GM12878 (cell line): ENCODE results near the gene SLC1A2. TPM values are rescaled to one million over a fixed set of nuclear protein-coding genes. Genes with fewer than 3 reads are reported as not detected.

Experiments used
- ATAC-seq: fragments of 200-7000 bp; cut with Tn5 transposase; 3 replicates; pipeline ENCODE4 v1.9.1; 2020; ENCODE audit warnings: mild to moderate bottlenecking, moderate library complexity
- BruUV-seq: library from RNA; stranded (reverse); fragments of 400-500 nt; replicated peaks from 2 replicates; lab custom pipeline; 2021; lab: Mats Ljungman, UMichigan
- CTCF ChIA-PET: fragments of 300-600 bp; sonication (Branson Sonifier 250); formaldehyde crosslinking; extraction: SDS; loops from one replicate; lab custom pipeline; 2021; ENCODE audit warnings: inconsistent platforms; lab: Yijun Ruan, JAX
- POLR2A ChIA-PET: fragments of 350-600 bp; formaldehyde crosslinking; extraction: SDS; loops from one replicate; lab custom pipeline; 2021; ENCODE audit warnings: inconsistent platforms; lab: Charles Lee
- RAD21 ChIA-PET: fragments of 300-600 bp; sonication (Branson Sonifier 250); formaldehyde crosslinking; loops from one replicate; lab custom pipeline; 2023; ENCODE audit warnings: antibody characterized with exemption; ENCODE audit not compliant: unreplicated experiment; lab: Charles Lee
- SMC1A ChIA-PET: fragments of 300-600 bp; sonication (Branson Sonifier 250); formaldehyde crosslinking; loops from one replicate; lab custom pipeline; 2023; ENCODE audit not compliant: unreplicated experiment, uncharacterized antibody; lab: Charles Lee
- DNase-seq: peaks from one replicate; pipeline ENCODE4 v3.0.0-alpha.2; 2011; ENCODE audit warnings: low read depth, low spot score
- FAIRE-seq: peaks from 3 replicates; lab custom pipeline; 2011; peaks lifted over from hg19 to GRCh38; lab: Jason Lieb, UNC
- H2AFZ ChIP-seq: 2 replicates; pipeline ENCODE4 v1.6.0; 2011; ENCODE audit warnings: low read depth, low read length, control low read depth; ENCODE audit not compliant: control insufficient read depth
- H3K27ac ChIP-seq: 2 replicates; pipeline ENCODE4 v1.5.1; 2011; ENCODE audit warnings: control low read depth; ENCODE audit not compliant: control insufficient read depth, insufficient read depth
- H3K27me3 ChIP-seq, 2 experiments: replicated peaks in 1 of 2; 2 replicates each; pipeline versions ENCODE4 v1.6.0 to v1.6.1; 2011; ENCODE audit warnings: low read length in 1 of 2; ENCODE audit not compliant: control insufficient read depth in 2 of 2, insufficient read depth in 2 of 2
- H3K36me3 ChIP-seq, 2 experiments: 2 replicates each; pipeline ENCODE4 v1.5.1; 2011; ENCODE audit warnings: low read length in 1 of 2; ENCODE audit not compliant: control insufficient read depth in 2 of 2, insufficient read depth in 2 of 2
- H3K4me1 ChIP-seq: 2 replicates; pipeline ENCODE4 v1.6.1; 2011; ENCODE audit warnings: mild to moderate bottlenecking, low read length, moderate library complexity, mixed read lengths; ENCODE audit not compliant: control insufficient read depth, insufficient read depth
- H3K4me2 ChIP-seq: 2 replicates; pipeline ENCODE4 v1.6.0; 2011; ENCODE audit warnings: control low read depth; ENCODE audit not compliant: control insufficient read depth, insufficient read depth
- H3K4me3 ChIP-seq: fragments of 200-600 bp; sonication (generic); 2 replicates; pipeline ENCODE4 v1.5.1; 2016
- H3K79me2 ChIP-seq: 2 replicates; pipeline ENCODE4 v1.6.0; 2011; ENCODE audit warnings: low read length; ENCODE audit not compliant: control insufficient read depth, insufficient read depth
- H3K9ac ChIP-seq: 2 replicates; pipeline ENCODE4 v1.8.0; 2011; ENCODE audit warnings: low read length, control low read depth, mixed read lengths; ENCODE audit not compliant: control insufficient read depth, insufficient read depth
- H3K9me3 ChIP-seq: replicated peaks from 3 replicates; pipeline ENCODE4 v1.5.1; 2011; ENCODE audit warnings: mild to moderate bottlenecking, low read length; ENCODE audit not compliant: control insufficient read depth, insufficient read depth
- H4K20me1 ChIP-seq: 2 replicates; pipeline ENCODE4 v1.6.0; 2011; ENCODE audit not compliant: control insufficient read depth, insufficient read depth
- E2F4 ChIP-seq: IDR thresholded peaks from 2 replicates; pipeline ENCODE4 v1.6.1; 2012; ENCODE audit warnings: low read depth, low read length, improper control_type of control experiment
- HCFC1 ChIP-seq: fragments of 150-350 bp; IDR thresholded peaks from 2 replicates; pipeline ENCODE4 v1.6.1; 2014; ENCODE audit warnings: low read length
- POLR2AphosphoS2 ChIP-seq: IDR thresholded peaks from 2 replicates; pipeline ENCODE4 v1.6.1; 2011; ENCODE audit warnings: low read depth, mild to moderate bottlenecking, low read length, improper control_type of control experiment, moderate library complexity
- SKIL ChIP-seq: fragments of 450-650 bp; IDR thresholded peaks from 2 replicates; pipeline ENCODE4 v1.6.1; 2017; ENCODE audit warnings: mild to moderate bottlenecking, low read depth, inconsistent platforms; ENCODE audit not compliant: poor library complexity, severe bottlenecking
- WGBS: methylation state at CpG from one replicate; pipeline ENCODE4 v1.1.6; 2016; ENCODE audit warnings: low lambda C conversion rate; ENCODE audit not compliant: insufficient replicate concordance, insufficient coverage; ENCODE audit errors: missing lambda C conversion rate; 5-methylcytosine and 5-hydroxymethylcytosine counted together
- in situ Hi-C: fragments of 300-500 bp; cut with MboI; formaldehyde crosslinking; loops from 9 replicates; pipeline ENCODE4 v1.14.3; 2018; ENCODE audit warnings: mixed read lengths
- intact Hi-C: fragments of 100-400 bp; cut with micrococcal nuclease; formaldehyde crosslinking; loops from one replicate; pipeline ENCODE4 v1.14.2; 2022; ENCODE audit not compliant: unreplicated experiment
- polyA plus RNA-seq, 11 experiments: library from polyadenylated mRNA; depleted of rRNA in 4 of 11; unstranded in 6 of 11; stranded (reverse) in 5 of 11; fragments of >200 nt; fragmentation: Nextera tagmentation in 4 of 11; fragmentation: Illumina TruSeq in 1 of 11; extraction: Ambion mirVana in 4 of 11; extraction: Trizol in 1 of 11; gene quantifications; 1 replicate in 1 of 11; 2 replicates in 10 of 11; pipeline versions ENCODE4 v1.2.1 to v1.2.3, GENCODE V29; 2011 to 2016; ENCODE audit warnings: inconsistent platforms in 2 of 11, missing spikeins in 2 of 11, low read depth in 1 of 11
- total RNA-seq, 4 experiments: library from RNA; depleted of rRNA in 3 of 4; stranded (reverse); fragments of >200 nt in 3 of 4; fragmentation: Illumina TruSeq in 1 of 4; extraction: Trizol in 1 of 4; gene quantifications; 2 replicates each; pipeline versions ENCODE4 v1.2.1 to v1.2.3, GENCODE V29; 2013 to 2021

Gene SLC1A2
- total and polyA plus RNA-seq, 10 of the 15 experiments (the other 5 are each of a cell fraction or from before 2014, with no cell fraction given) = 0.01 to 0.84 (median 0.22) TPM; not detected in 1

- 96% methylated on average over 1 of the region's 1 CpG for WGBS
- no TSS peak for BruUV-seq
- TF ChIP-seq POLR2AphosphoS2 = no peak
- no peak for TF ChIP-seq HCFC1
- TF ChIP-seq, all 136 proteins: peak for 0
- no peak overlapping the region for H2AFZ ChIP-seq
- in situ Hi-C loops (no loop called here), intact Hi-C loops (no loop called here)
- no peak overlapping the region for H3K9ac ChIP-seq
- no peak overlapping the region for H3K4me3 ChIP-seq
- ATAC-seq = no peak
- ChIA-PET CTCF (interaction anchor here (2.0 kb wide), 1 partner anchor 10 kb away, joined by 4 read pairs; no protein-coding TSS in a partner anchor), SMC1A (interaction anchor here (0.7 to 5.1 kb wide), 7 partner anchors 9 to 330 kb away, joined by 3 to 26 read pairs (median 4); no protein-coding TSS in a partner anchor), POLR2A (interaction anchor here (1.5 kb wide), 1 partner anchor 13 kb away, joined by 5 read pairs; no protein-coding TSS in a partner anchor), RAD21 (interaction anchor here (1.2 to 4.3 kb wide), 2 partner anchors 8 to 23 kb away, joined by 3 to 36 read pairs; no protein-coding TSS in a partner anchor)
- no peaks in the 10 kb centered on the region for H3K79me2 ChIP-seq
- peaks cover 8% of the 10 kb centered on the region; the same call in 1 of the 2 replicates for H3K4me1 ChIP-seq
- no peaks in the 10 kb centered on the region for H3K27me3 ChIP-seq
- H3K27ac ChIP-seq = no peak overlapping the region
- peaks cover 3% of the 10 kb centered on the region; the same call in 1 of the 3 replicates for H3K9me3 ChIP-seq
- FAIRE-seq = no peak
- H4K20me1 ChIP-seq = no peaks in the 10 kb centered on the region
- H3K4me2 ChIP-seq = no peak overlapping the region
- DNase-seq = no peak
- H3K36me3 ChIP-seq = no peaks in the 10 kb centered on the region
These were observed 82.6 kb downstream of the SLC1A2 start for GRCh38 chr11:35336726-35337125.

- FAIRE-seq = no peak
- TF ChIP-seq E2F4 (no peak), SKIL (no peak)
- Histone ChIP-seq H3K9ac (no peak overlapping the region), H2AFZ (no peak overlapping the region), H3K36me3 (no peaks in the 10 kb centered on the region), H4K20me1 (no peaks in the 10 kb centered on the region), H3K4me1 (peaks cover 21% of the 10 kb centered on the region), H3K4me3 (no peak overlapping the region), H3K27ac (no peak overlapping the region), H3K9me3 (peaks cover 3% of the 10 kb centered on the region; the same call in 1 of the 3 replicates), H3K4me2 (no peak overlapping the region), H3K27me3 (no peaks in the 10 kb centered on the region), H3K79me2 (no peaks in the 10 kb centered on the region)
- ChIA-PET CTCF (interaction anchor here (0.6 to 2.2 kb wide), 5 partner anchors 9 to 177 kb away, joined by 3 to 17 read pairs (median 4); no protein-coding TSS in a partner anchor), RAD21 (interaction anchor here (0.7 to 4.3 kb wide), 10 partner anchors 10 to 336 kb away, joined by 3 to 36 read pairs (median 4); no protein-coding TSS in a partner anchor), SMC1A (interaction anchor here (0.8 to 5.1 kb wide), 15 partner anchors 11 to 171 kb away, joined by 3 to 26 read pairs (median 4); no protein-coding TSS in a partner anchor), POLR2A (interaction anchor here (0.6 to 1.7 kb wide), 2 partner anchors 21 to 25 kb away, joined by 3 to 7 read pairs; no protein-coding TSS in a partner anchor)
- in situ Hi-C loops = no loop called here
- no peak for ATAC-seq
- no peak for DNase-seq
- intact Hi-C loops = no loop called here
- no TSS peak for BruUV-seq
- WGBS = 98% methylated on average over 2 of the region's 2 CpGs
These were observed 84.1 kb downstream of the SLC1A2 start for GRCh38 chr11:35335226-35335625.
